ENCODE results near the gene LALBA.
"Not testable (repeated sequence)": the region's sequence is repeated elsewhere in the genome, so short reads cannot be mapped to it uniquely, and the experiment has no call there.

LALBA gene

GRCh38 chr12:48569946-48570345, at the start of gene LALBA:
TSS of gene LALBA (minus strand) at chr12:48570046. CDS start at chr12:48570020, 26 bp downstream.
- ATAC-seq, result no peak
- no peak for DNase-seq

- ATAC-seq, result peak; percentile 81
- DNase-seq, result peak; percentile 77
These were observed 48.7 kb upstream of the LALBA start for GRCh38 chr12:48618541-48618940.

DNA sequence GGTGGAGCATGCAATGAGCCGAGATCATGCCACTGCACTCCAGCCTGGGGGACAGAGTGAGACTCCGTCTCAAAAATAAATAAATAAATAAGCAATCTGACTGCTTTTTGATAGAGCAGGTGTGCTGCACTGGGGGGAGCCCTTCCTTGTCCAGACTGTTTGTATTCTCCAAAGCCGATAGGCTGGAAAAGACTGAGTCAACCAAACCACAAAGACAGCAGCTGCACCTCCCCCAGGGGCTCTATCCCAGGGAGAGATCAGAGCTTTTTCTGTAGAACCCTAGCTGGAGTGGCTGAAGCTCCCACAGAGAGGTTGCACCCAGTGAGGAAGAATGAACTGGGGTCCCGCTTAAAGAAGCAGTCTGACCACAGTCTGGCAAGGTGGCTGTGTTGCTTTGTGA, 45.8 kb upstream of the LALBA start:
- no peak for ATAC-seq
- no peak for DNase-seq

DNA sequence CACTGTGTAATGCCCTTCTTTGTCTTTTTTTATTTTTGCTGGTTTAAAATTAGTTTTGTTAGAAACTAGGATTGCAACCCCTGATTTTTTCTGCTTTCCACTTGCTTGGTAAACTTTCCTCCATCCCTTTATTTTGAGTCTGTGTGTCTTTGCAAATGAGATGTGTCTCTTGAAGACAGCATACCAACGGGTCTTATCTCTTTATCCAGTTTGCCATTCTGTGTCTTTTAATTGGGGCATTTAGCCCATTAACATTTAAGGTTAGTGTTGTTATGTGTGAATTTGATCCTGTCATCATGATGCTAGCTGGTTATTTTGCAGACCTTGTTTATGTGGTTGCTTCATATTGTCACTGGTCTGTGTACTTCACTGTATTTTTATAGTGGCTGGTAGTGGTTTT, 43.5 kb upstream of the LALBA start:
- DNase-seq (no peak), ATAC-seq (no peak)

DNA sequence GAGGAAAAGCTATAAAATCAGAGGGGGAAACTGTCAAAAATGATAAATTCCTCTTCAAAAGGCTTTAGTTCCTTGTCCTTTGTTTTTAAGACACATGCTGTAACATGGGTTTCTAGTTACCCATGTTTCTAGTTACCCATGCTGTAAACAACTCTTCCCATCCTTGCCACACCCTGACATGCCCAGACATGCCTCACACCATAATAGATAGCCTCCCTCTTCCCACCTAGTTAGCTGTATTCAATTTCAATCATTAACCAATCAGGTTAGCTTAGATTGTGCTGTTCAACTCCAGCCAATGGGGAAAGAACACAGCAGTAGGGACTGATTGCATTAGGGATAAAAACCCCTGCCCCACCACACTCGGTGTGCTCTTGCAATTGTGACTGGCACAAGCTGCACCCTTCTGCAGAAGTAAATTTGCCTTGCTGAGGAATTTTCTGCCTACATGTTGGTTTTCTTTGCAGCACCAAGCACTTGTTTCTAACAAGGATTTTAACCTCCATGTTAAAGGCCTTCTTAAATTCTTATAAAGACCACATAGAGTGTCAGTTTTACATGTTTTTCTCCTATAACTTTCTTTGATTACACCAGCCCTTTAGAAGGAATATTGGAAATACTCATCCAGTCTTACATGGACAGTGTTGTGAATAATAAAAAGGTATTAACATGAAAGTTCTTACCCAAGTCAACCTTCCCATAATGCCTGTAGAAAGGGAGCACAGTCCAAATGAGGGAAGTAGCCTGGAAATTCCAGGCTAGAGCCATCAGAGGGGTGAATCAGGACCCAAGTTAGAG, 32.5 kb upstream of the LALBA start:
- DNase-seq (no peak), ATAC-seq (no peak)

DNA sequence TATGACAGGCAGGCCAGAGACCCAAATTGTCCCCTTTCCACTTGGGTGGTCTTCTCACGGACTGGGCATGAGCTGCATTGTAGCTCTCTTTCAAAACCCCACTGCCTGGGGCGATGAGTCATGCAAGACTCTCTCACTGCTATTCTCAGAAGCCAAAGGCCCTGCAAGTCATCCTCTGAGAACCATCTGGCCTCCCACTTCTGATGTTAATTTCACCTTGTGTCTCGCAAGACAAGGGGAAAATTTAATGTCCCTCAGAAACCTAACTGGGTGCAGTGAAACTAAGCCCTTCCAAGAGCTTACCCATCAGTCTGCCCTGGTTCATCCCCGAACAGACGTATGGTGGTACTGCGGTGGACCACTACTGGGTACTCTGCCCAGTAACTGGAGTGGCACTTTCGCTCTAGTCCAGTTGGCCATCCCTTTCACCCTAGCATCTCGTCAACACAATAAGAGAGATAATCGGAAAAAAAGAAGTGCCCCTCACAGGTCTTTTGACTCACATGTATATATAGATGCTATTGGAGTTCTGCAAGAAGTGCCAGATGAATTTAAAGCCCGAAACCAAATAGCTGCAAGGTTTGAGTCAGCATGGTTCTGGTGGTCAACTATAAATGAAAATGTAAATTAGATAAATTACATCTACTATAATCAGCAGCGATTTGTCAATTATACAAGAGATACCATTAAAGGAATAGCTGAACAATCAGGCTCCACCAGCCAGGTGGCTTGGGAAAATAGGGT, 31.3 kb upstream of the LALBA start:
- no peak for DNase-seq

DNA sequence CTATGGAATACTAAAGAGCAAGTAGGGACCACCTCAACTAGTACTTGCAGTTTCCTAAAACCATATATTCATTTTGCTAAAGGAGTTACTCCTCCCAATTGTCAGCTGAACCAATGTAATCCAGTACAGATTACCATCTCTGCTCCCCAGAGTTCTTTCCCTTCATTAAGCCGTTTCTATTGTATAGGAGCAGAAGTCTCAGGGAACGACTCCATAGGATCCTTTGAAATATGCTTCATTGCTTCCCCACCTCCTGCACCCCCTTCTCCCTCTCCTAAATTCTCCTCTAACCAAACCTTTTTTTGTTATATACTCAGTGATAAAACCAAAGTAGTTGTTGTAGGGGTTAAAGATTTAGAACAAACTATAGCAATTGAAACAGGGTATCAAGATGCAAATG, 30.7 kb upstream of the LALBA start:
- ATAC-seq (no peak), DNase-seq (no peak)

More for the DNA sequence above, 31.3 kb upstream of the LALBA start:
- no peak for ATAC-seq

- no peak for ATAC-seq
These were observed 22.8 kb upstream of the LALBA start for GRCh38 chr12:48592591-48593086.

DNA sequence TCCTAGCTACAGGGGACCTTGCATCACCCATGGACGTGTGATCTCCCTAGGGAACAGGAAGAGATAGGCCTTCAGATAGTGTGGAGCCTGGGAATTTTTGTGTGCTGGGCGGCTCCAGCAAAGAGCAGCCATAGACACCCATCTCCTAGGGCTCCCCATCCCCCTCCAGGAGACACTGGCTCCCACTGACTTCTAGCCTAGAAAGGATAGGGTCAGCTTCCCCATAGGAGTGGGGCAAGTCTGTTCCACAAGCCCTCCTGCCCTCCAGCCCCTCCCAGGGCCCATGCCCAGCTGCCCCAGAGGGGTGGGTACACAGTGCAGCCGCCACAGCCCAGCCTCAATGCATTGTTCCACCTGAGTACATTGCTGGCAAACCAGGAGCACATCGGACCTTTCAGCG, 16.5 kb upstream of the LALBA start:
- DNase-seq (no peak), ATAC-seq (no peak)

More at GRCh38 chr12:48592591-48593086, 22.8 kb upstream of the LALBA start:
- no peak for DNase-seq

DNA sequence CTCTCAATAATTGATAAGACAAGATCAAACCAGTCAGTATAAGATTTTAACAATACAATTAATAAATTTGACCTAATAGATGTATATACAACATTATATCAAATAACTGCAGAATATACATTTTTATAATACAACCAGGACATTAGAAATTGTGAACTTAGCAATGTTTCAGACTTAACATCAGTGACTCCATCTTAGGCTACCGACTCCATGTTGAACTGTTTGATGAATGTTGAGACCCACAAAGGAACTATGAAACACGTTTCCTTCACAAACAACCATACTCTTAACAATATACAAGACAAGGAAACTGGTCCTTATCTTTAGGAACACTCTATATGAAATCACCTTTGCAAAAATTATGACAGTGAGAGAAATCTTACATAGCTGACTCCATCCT, 13.9 kb upstream of the LALBA start:
- DNase-seq (no peak), ATAC-seq (no peak)

DNA sequence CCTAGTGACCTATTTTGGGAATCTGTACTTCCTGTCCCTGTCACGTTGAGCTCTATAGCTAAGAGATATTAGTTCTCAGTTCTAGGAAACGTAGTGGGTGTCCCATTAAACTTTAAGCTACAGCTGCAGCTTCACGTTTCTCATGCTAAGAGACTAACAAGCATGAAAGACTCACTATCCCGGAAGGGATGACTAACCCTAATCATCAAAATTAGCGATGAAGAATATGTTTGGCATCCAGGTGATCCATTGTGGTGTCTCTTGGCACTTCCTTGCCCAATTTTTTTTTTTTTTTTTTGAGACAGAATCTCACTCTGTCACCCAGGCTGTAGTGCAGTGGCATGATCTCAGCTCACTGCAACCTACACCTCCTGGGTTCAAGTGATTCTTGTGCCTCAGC, 11.0 kb upstream of the LALBA start:
- ATAC-seq, result no peak
- no peak for DNase-seq

DNA sequence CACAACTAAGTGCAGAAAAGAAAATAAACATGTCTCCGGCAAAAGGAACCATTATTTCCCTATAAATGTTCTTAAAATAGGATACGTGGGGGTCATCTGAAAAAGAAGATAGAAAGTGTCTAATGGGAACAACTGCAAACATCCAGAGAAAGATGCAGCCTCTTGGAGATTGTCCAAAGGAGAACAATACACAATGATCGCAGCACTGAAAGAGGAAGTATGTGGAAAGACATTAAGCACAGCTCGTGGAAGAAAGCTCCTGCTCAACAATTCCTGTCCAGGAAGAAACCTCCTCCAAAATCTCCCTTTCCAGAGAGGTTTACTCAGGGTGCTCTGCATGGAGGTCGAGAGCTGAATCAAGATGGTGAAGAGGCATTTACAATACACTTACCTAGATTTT, 2.5 kb upstream of the LALBA start:
- no peak for DNase-seq
- no peak for ATAC-seq

- DNase-seq, result no peak
- no peak for ATAC-seq
These were observed 2.1 kb downstream of the LALBA start for GRCh38 chr12:48567731-48568130.

GRCh38 chr12:48557919-48558318, 11.9 kb downstream of the LALBA start:
- ATAC-seq (no peak), DNase-seq (no peak)

GRCh38 chr12:48556631-48557030, 13.2 kb downstream of the LALBA start:
- DNase-seq, result no peak

DNA sequence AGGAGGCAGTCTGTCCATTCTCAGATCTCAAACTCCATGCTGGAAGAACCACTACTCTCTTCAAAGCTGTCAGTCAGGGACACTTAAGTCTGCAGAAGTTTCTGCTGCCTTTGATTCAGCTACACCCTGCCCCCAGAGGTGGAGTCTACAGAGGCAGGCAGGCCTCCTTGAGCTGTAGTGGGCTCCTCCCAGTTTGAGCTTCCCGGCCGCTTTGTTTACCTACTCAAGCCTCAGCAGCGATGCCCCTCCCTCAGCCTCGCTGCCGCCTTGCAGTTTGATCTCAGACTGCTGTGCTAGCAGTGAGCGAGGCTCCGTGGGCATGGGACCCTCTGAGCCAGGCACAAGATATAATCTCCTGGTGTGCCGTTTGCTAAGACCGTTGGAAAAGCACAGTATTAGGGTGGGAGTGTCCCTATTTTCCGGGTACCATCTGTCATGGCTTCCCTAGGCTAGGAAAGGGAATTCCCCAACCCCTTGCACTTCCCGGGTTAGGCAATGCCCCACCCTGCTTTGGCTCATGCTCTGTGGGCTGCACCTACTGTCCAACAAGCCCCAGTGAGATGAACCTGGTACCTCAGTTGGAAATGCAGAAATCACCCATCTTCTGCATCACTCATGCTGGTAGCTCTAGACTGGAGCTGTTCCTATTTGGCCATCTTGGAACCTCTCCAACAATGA, 16.0 kb downstream of the LALBA start:
- ATAC-seq, result not testable (repeated sequence)

More at GRCh38 chr12:48556631-48557030, 13.2 kb downstream of the LALBA start:
- ATAC-seq, result no peak

GRCh38 chr12:48551636-48552035, 18.2 kb downstream of the LALBA start:
- DNase-seq, ATAC-seq: not testable (repeated sequence)

More for the DNA sequence above, 16.0 kb downstream of the LALBA start:
- DNase-seq, result peak; percentile 10

GRCh38 chr12:48547012-48547411, 22.8 kb downstream of the LALBA start:
- DNase-seq, ATAC-seq: not testable (repeated sequence)

- no peak for DNase-seq
- ATAC-seq, result no peak
These were observed 23.9 kb downstream of the LALBA start for GRCh38 chr12:48545833-48546469.

- DNase-seq (peak; percentile 68), ATAC-seq (no peak)
These were observed 27.4 kb downstream of the LALBA start for GRCh38 chr12:48542300-48542928.

DNA sequence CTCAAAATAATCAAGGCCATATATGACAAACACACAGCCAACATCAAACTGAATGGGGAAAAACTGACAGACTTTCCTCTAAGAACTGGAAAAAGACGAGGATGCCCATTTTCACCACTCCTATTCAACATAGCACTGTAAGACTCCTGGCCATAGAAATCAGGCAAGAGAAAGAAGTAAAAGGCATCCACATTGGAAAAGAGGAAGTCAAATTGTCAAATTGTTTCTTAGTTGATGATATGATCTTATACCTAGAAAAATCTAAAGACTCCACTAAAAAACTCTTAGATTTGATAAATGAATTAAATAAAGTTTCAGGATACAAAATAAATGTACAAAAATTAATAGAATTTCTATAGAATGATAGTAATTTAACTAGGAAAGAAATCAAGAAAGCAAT, 33.2 kb downstream of the LALBA start:
- no peak for ATAC-seq
- DNase-seq, result no peak

DNA sequence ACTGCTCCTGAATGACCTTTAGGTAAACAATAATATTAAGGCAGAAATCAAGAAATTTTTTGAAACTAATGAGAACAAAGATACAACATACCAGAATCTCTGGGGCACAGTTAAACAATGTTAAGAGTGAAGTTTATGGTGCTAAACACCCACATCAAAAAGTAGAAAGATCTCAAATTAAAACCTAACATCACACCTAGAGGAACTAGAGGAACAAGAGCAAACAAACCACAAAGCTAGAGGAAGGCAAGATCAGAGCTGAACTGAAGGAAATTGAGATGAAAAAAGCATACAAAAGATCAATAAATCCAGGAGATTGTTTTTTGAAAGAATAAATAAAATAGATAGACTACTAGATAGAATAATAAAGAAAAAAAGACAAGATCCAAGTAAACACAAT, 37.2 kb downstream of the LALBA start:
- ATAC-seq, result no peak
- no peak for DNase-seq
